ENCODE results near the gene SPSB3.
"Not testable (repeated sequence)": the region's sequence is repeated elsewhere in the genome, so short reads cannot be mapped to it uniquely, and the experiment has no call there.

The SPSB3 gene

DNA sequence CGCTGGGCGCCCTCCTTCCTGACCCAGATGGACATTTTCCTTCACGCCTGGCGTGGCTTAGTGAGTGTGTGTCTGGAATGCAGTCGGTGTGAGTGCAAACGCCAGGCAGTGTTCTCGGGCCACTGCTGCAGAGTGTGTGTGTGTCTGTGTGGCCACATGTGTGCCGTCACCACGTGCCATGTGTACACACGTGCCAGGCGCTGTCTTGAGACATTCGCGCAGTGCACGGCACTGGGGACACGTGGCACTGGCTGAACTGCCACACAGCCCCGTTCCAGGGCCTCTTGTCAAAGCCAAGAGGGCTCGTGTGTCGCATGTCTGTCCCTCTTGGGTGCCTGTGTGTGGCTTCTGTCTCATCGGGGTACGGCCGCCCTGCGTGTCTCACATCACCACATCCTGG lies 47.6 kb downstream of the SPSB3 start:
- DNase-seq = no peak

DNA sequence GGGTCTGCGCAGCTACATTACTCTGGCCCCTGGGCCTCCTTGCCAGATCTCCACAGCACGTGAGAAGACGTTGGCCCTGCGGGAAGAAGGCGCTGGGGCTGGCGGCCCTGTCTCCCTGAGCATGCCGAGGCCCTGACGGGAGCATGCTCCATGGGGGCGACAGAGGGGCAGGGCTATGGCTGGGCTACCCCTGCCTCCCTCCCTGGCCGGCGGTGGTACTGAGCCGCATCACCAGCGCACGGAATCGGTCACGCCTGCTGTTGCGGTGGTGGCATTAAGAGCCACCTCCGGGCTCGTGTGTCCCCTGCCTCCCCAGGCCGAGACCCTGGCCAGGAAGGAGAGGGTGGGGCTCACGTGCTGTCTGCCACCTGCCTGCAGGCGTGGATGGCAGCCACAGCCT lies 48.2 kb downstream of the SPSB3 start:
- DNase-seq = no peak

DNA sequence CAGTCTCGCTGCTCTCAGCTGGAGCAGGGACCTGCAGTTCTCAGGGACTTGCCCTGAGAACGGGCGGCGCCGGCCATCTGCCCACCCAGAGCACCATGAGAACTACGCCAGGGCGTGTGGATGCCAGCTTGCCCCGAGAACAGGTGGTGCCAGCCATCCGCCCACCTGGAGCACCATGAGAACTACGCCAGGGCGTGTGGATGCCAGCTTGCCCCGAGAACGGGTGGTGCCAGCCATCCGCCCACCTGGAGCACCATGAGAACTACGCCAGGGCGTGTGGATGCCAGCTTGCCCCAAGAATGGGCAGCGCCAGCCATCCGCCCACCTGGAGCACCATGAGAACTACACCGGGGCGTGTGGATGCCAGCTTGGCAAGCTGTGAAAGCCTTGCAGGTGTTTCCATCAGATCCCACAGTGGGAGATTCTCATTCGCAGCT lies 49.8 kb downstream of the SPSB3 start:
- DNase-seq = not testable (repeated sequence)

DNA sequence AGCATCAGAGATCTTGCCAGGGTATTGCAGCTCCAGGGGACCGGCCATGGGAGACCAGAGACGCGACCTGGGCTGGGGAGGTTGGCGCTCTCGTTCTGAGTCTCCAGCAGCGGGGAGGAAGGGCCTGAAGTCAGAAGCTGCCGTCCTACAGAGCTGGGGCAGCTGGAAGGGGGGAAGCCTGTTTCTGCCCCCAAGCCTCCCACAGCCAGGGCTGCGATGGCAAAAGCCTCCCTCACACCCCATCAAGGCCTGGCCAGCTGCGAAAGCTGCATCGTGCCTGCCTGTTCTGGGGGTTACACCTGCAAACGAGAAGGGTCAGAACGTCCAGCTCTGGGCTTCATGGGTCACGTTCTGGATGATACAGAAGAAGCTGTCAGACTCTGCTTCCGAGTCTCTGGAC lies 50.3 kb downstream of the SPSB3 start:
- DNase-seq = no peak

DNA sequence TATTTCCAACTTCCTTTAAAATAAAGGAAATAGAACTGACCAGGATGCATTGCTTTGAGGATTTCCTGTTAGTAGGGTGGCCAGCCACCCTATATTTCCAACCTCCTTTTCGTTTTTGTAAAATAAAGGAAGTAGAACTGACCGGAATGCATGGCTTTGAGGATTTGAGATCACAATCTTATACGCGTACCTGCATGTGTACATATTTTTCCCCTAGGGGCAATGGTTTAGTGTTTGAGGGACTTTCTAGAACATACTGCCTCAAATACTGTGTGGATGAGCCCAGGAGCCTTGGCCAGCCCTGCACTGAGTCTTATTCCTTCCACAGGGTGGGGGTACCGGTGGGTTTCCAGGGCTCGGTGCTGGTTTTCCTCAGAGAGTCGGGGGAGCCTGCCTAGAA lies 50.8 kb downstream of the SPSB3 start:
- no peak for DNase-seq

DNA sequence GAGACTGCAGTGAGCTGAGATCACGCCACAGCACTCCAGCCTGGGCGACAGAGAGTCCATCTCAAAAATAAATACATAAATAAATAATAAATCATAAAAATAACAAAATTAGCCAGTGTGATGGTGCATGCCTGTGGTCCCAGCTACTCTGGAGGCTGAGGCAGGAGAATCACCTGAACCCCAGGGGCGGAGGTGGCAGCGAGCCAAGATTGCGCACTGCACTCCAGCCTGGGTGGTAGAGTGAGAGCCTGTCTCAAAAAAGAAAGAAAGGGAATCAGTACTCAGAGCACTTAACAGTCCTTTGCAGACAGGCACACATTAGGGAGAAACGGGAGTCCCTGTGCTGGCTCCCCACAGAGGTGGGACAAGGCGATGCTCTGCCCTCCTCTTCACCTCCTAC lies 51.3 kb downstream of the SPSB3 start:
- DNase-seq = no peak

DNA sequence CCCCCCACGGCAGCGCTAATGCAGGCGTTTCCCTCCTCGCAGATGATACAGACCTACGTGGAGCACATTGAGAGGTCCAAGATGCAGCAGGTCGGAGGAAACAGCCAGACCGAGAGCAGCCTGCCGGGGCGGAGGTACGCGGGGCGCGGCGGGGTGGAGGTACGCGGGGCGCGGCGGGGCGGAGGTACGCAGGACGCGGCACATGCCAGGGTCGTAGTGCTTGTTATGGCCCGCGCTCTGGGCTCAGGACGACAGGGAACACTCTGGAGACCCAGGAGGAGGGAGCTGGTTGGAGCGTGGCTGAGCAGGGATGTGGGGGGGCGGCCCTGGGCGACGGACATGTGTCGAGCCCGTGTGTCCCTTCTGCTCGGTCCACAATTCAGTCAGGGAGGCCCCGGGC lies 52.9 kb downstream of the SPSB3 start:
- DNase-seq = no peak

DNA sequence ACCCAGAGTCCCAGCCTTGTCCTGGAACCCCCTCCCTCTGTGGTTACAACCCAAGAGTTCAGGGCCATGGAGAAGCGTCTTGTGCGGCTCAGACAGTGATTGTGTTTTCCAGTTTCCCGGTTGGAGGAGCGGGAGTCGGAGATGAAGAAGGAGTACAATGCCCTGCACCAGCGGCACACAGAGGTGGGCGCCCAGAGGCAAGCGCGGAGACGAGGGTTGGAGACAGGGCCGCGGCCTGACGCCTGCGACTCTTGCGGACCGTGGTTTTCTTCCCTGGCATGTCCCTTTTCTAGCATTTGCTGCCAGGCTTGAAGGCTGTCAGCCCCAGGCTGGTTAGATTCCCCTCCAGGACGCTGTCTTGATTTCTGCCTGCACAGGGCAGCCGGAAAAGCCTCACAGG lies 53.3 kb downstream of the SPSB3 start:
- DNase-seq = no peak

DNA sequence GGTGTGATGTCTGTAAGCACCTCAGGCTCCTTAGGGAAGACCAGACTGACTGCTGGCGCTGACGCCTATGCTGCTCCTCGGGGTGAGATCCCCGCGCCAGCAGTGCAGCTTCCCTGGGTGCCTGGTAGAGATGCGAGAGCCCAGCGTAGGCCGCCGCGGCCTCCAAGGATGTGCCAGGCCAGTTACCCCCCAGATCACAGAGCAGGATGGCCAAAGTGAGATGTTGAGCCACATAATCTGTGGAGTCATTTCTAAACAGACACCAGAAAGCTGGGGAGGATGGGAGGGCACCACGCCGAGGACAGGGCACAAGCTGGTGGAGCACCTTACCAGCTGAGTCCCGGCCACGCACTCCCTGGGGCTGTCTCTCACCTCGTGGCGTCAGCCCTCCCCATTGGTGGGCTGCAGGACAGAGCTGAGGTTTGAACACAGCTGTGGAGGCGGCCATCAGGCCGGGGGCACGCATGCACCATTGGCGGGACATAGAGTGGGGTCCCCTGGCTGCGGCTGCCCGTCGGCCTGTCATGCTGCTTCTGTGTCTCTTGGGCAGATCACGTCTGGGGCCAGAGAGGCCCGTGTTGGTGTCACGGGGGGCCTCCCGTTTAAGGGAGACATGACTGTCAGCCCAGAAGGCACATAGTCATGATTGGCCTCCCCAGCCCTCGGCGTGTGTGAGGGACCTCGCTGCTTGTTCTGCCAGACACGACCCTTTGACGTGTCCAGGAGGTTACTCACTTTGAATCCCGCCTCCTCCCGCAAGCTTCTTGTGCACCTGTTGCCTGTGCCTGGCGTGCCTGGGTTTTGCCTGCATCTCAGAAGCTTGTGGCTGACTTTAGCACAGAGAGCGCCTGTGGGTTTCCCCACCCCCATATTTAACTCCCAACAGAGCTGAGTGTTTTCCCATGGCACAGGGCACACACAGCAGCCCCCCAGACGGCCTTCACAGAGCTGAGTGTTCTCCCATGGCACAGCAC lies 54.4 kb downstream of the SPSB3 start:
- DNase-seq = no peak

Measured in stimulated activated CD4-positive, alpha-beta T cell treated with anti-CD3 and anti-CD28 coated beads, Interleukin-2, amount 100 ng/mL, for 48 hours (primary cell).